Measurements from ENCODE around the gene IQCE.
"Not testable (repeated sequence)": the region's sequence is repeated elsewhere in the genome, so short reads cannot be mapped to it uniquely, and the experiment has no call there.

The IQCE gene

DNA sequence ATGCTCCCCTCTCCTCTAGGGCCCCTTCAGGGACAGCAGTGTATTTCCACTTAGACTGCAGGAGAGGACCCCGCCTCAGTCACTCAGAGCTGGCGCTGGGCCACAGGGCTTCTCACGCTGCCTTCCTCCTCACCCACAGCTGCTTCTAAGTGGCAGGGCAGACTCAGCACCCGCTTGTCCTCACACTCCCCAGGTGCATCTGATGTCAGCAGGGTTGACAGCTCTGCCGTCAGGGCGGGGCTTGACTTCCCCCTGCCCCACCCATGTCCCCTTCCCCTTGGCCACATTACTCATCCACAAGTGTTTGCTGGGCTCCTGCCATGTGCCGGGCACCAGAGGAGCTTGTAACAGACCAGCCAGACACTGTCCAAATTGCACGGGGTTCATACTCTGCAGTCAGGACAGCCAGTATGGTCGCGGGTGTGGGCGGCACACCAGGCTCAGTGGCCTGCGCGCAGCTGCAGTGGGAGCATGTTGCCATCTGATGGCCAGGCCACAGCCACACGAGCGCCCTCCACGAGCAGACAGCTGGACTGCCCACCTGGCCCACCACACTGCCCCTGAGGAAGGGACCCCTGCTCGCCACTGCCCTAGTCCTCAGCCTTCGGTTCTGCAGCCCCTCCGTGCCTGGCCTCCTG, 43.7 kb downstream of the IQCE start:
- no peak for DNase-seq (ENCODE audit: low read depth in 2 of 2)

DNA sequence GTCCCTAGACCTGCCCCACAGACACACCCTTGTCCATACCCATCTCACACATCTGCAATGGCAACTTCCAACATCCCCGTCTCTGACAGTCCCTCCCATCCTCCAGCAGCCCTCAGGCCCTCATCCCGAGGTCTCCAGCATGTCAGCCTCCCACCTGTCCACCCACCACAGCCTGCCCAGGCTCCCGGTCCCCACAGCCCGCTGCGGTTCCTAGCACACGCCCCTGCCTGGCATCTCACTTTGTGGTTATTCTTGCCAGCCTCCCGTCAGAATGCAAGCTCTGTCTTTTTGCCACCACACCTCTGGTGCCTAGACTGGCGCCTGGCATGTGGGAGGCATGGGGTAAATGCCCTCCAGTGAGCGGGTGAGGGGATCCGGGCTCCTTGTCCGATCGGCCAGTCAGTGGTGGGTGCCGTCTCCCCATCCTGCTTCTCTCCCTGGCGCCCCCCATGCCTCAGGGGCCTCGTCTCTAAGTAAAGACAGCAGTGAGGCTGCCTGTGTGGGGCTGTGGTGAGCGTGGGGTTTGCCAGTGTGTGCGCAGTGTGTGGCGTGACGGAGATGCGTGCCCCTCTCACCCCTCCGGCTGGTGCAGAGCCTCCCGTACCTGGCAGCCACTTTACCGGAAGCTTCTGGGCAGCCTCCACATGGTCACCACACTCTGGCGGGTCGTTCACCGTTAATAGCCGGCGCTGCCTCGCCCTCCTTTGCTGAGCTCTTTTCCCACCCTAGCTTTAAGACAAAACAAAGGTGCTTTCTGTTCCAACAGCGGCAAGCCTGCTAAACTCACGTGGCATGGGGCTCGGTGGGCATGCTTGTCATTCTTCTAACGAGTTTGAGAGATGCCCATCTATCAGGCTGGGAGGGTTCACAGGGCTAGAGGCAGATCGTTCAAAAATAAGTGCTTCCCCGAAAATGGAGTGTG, 44.5 kb downstream of the IQCE start:
- DNase-seq (ENCODE audit: low read depth in 2 of 2), result no peak

DNA sequence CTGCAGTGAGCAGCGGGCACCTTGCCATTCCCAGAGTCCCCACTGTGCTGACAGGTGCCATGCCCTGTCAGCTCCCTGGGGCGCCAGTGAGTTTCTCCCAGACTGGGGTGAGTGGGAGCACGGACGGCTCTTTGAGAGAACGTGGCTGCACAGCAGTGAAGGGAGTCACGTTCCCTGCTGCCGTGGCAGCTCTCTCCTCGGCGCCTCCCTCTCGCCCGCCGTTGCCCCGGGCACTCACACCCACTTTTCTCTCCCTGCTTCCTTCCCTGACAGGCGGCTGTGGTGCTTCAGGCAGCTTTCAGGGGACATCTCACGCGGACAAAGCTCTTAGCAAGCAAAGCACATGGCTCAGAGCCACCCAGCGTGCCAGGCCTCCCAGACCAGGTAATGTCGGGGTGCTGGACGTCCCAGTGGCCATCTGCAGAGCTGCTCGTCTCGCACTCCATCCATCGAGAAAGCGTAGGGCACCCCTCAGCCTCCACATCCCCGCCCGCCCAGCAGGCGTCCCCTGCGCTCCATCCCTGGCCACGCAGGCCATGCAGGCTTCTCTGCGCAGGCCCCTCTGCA, 45.9 kb downstream of the IQCE start:
- DNase-seq (ENCODE audit: low read depth in 2 of 2), result no peak

DNA sequence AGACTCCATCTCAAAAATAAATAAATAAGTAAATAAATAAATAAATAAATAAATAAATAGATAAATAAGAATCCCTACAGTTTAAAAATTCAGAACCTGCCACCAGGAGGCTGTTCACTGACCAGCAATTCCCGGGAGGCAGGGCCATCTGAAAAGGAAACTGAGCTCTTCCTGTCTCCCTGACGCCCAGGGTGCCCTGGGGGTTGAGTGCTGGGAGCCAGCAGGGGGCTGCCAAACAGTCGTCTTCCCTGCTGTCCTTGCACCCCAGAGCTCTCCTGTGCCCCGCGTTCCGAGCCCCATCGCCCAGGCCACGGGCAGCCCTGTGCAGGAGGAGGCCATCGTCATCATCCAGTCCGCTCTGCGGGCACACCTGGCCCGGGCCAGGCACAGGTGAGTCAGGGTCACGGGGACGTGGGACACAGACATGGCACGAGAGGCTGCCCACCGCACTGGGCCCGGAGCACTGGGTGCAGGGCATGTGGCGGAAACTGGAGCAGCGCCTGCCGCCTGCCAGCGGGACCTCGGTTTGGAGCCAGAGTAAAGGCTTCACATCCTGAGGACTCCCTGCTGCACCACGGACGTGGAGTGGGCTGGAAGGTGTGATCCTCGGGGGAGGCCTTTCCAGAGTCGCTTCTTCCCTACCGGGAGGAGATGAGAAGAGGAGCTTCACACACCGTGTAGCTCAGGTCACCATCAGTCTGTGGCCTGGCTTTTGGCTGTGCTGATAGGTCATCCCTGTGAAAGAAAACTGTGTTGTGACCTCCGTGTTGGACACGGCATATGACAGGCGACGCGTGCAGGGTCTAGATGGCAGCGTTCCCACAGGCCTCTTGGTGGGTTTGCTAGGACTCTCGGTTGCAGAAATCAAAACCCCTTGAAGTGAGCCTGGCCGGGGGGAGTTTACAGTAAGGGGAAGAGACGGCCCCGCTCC, 47.1 kb downstream of the IQCE start:
- no peak for DNase-seq (ENCODE audit: low read depth in 2 of 2)

DNA sequence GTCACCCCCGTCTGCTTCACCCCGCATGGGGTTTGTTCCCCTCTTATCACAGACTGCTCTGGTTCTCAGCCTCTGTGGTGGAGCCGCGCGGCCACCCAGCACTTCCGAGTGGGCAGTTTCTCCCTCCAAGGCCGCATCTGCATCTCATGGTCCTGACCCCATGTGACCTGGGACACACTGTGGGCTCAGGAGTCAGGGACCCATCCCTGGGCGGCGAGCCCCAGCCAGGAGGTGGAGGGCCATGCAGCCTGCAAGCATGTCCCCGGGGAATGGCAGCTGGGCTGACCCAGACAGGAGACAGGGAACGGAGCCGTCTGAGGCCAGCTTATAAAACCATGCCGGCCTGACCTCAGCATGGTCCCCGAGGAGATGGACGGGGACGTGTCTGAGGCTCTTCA, 47.8 kb downstream of the IQCE start:
- DNase-seq (ENCODE audit: low read depth in 2 of 2), result no peak

DNA sequence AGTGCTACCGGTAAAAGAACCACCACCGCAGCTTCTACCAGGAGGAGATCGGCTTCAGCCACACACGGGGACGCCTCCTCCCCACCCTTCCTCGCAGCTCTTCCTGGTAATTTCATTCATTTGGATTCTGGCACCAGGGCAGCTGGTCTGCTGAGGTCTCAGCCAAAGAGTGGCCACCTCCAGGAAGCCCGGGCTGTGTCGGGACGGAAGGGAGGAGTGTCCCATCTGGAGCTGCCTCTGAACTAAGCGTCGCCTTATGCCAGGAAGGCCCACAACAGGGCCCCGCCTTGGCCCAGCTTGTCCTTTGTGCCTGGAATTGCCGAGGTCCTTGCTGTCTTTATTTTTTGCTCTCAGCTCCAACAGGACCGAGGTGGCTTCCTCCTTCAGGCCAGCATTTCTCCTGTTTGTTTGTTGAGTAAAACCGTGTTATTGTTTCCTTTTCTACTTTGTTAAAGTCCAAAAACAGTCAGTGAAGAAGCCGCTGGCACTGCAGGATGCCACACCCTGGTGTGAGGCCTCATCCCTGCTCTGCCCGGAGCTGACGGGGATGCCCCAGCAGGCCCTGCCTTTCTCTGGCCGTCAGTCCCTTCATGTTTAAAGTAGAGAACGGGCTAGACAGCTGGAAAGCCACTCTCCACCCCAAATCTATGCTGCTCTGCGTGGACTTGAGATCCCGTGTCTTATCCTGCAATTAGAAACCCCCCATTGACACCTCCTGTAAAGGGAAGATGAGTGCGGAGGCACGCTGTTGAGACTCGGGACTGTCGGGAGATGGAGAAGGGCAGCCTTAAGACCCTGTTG, 48.5 kb downstream of the IQCE start:
- DNase-seq (ENCODE audit: low read depth in 2 of 2), result no peak

DNA sequence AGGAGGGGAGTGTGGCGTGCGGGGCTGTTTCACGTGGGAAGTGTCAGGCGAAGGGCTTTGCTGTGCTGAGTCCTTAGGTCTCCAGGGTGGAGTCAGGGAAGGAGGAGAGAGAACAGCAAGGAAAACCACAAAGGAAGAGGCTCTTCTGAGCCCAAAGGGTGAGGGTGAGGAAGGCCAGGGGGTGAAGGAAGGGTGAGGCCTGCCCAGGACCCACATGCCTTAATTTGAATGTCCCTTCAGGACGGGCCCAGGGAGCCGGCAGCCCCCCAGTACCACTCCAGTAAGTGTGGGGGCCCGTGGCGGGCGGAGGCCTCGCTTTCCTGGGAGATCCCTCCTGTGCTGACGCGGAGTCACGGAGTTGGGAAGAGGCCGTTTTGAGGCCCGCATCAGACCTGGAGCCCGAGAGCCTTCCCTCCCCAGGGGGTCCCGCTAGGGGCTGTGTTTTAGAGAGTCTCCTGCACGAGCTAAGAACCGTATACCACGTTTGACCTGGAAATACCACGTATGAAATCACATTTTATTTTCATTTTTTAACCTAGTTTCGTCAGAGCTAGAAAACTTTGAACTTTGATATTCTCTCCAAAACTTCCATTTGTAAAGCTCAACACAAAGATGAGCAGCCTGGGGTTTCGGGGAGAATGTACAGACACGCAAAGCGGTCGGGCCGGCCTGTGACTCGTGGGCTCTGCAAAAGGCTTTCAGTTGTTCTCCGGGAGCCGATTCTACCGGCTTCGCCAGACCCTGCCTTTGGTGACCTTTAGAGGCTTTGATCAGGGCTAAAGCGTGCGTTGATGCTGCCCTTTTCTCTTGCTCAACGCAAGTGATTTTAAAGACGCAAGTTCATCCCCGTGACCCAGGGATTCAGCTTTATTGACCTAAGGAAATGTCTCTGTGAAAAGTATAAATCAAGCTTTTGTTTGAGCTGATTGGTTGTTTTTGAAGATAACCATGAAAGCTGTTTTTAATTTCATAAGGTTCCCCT, 49.4 kb downstream of the IQCE start:
- DNase-seq (ENCODE audit: low read depth in 2 of 2), result no peak

DNA sequence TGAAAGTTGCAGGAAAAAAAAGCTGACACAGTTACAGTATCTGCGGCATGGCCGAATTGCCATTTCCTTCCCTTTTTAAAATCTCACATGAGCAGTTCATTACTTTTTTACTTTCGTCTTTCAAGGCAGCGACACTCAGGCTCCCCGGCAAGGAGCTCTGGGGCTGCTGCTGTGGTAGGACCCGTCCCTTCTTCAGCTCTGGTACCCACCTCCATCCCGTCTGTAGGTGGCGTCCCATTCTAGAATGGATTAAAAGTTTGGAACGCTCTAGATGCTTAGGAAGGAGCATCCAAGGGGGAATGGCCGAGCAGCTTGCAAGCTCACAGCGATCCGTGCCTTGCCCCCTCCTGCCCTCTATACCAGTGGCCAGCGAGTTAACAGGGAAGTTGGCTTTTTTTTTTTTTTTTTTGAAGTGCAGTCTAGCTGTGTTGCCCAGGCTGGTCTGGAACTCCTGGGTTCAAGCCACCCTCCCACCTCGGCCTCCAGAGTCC, 50.2 kb downstream of the IQCE start:
- no peak for DNase-seq (ENCODE audit: low read depth in 2 of 2)

DNA sequence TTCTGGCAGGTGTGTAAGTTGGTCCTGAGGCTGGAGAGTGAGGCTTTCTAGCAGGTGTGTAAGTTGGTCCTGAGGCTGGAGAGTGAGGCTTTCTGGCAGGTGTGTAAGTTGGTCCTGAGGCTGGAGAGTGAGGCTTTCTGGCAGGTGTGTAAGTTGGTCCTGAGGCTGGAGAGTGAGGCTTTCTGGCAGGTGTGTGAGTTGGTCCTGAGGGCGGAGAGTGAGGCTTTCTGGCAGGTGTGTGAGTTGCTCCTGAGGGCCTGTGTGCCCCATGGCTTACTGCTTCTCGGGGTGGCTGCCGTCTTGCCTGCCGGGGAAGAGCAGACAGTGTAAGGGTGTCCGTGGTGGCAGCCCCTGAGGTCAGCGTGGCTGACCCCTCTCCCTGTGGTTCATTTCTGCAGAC, 50.9 kb downstream of the IQCE start:
- DNase-seq (ENCODE audit: low read depth in 2 of 2), result not testable (repeated sequence)

DNA sequence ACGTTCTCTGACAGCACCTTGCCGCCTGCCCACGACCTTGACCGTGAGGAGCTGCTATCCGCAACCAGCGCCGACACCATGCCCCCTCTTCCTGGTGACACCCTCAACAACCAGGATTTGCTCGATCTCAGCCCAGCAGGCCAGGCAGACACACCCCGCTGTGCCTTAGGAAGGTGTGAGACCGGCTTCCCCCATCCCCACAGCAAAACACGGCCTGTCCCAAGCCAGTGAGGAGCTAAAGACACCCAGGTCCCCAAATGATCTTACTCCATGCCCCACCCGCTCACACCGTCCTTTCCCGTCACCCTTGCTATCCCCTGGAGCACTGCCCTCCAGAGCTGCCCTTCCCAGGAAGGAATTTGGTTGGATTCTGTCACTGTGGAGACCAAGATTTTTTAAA, 51.7 kb downstream of the IQCE start:
- no peak for DNase-seq (ENCODE audit: low read depth in 2 of 2)

DNA sequence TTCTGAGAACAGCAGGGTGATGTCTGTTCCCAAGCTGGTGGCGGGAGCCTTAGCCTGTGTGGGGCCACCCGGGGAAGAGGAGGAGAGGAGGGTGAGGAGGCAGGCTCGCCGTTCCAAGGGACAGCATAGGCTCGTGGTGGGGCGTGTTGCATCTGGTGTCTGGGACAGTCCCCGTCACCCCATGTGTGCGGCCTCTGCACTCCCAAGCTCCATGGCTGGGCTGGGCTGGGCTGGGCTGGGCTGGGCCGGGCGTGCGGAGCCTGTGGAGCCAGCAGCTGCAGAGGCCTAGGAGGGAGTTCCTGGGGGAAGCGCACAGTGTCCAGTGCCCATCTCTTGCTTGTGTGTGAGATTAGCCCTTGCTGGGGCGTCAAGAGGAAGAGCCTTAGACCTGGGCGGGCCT, 52.1 kb downstream of the IQCE start:
- no peak for DNase-seq (ENCODE audit: low read depth in 2 of 2)

DNA sequence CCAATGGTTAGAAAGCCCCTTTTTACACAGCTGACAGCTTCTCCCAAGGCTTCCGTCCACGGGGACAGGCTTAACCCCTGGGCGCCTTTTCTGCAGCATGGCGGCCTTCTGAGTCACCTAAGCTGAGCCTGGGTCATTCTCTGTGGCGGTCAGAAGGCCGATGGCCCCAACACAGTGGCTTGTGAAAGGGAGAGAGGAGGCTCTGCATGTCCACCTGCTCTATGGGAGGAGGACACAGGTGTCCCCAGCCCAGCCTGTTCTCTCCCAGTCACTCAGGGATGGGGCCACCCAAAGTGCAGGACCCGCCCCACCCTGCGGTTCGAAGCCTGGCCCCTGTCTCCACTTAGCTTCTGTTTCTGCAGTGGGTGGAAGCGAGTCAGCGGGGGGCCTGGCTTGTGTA, 52.6 kb downstream of the IQCE start:
- DNase-seq (ENCODE audit: low read depth in 2 of 2), result no peak

DNA sequence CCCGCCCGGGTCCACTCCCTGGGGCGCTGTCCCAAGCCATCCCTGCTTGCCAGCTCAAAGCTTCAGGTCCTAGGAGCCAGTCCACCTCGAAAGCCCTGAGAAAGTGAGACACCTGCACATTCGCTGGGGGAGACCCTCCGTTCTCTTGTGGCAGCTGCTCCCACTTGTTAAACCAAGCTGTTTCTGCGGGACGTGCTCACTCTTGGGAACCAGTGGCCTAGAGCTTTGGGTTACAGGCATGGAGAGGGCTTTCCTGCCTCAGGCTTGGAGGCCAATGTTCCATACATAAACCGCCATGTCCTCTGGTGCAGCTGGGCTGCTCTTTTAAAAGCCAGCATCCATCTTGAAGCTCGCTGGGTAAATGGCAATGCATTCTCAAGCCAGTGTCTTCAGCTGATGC, 53.1 kb downstream of the IQCE start:
- no peak for DNase-seq (ENCODE audit: low read depth in 2 of 2)

DNA sequence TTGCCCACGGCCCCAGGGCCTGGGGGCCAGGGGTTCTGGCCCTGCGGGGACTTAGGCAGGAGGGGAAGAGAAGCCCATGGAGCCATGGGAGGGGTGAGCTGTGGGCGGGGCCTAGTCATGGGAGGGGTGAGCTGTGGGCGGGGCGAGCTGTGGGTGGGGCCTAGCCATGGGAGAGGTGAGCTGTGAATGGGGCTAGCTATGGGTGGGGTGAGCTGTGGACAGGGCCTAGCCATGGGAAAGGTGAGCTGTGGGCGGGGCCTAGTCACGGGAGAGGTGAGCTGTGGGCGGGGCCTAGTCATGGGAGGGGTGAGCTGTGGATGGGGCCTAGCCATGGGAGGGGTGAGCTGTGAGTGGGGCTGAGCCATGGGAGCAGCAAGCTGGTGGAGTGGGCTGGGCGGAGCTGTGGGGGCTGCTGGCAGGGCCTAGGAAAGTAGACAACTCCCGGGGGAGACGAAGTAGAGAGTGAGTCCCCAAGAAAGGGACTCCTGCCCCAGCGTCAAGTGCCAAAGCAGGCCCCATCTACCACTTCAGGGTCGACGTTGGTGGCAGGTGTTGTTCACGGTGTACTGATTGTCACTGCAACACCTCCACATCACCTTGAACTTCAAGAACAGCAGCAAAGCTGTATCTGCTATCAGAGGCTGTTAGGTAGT, 53.8 kb downstream of the IQCE start:
- no peak for DNase-seq (ENCODE audit: low read depth in 2 of 2)

DNA sequence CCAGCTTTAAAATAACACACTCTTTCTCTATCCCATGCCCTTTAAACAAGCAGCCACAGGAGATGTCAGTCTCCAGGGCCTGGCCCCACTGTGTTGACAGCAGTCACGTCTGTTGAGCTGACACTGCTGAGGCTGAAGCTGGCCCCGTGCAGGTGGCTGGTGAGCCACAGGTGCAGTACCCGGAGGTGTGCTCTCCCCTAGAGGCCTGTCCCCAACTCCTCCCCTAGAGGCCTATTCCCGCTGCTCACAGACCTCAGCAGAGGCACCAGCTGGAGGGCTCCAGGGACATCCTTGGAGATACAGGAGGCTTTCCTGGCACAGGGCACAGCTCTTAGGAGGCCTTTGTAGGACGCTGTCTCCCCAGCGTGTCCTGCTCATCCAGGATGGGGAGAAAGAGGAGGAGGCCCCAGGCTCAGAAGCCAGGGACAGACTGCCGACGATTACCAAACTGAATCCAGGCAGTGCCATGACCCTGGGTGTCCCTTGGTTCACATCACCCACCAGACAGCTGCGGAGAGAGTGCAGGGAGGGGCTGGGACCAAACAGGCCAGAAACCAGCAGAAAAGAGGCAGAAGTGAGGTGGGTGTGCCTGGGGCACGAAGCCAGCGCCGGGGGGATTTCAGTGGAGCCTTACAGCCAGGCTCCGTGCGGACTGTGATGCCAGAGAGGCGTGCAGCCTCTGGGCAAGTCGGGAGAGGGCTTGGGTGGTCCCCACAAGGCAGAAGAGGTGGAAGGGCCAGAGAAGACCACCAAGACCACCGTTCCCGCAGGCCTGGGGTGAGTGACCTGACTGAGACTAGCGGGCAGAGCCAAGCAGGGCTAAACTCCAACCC, 54.5 kb downstream of the IQCE start:
- DNase-seq (ENCODE audit: low read depth in 2 of 2), result no peak

DNA sequence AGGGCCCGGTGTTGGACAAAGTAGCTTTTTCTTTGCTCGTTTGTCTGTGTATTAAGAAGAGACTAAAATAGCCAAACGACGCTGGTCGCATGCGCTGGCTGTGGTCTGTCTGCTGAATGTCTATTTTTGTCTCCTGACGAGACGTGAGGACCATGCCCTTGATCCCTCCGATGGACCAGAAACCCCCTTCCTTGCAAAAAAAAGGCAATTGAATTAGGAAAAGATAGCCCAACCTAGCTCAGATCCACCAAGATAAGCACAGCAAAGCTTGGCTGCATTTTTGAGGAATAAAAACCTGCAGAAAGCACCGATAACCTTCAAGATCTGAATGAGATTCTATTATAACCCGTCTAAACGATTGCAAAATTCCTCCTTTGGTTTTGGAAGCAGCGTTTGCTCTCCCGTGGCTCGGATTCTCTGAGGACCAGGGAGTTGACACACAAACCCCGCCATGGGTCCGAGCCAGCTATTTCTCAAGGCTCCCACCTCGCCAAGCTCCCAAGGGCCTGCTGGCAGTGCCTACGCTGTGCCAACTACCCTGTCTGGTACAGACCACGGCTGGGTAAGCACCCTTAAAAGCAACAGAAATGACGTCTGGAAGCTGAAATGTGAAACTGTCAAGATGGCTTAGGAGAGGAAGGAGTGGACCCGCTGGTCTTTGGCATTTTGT, 55.3 kb downstream of the IQCE start:
- DNase-seq (ENCODE audit: low read depth in 2 of 2), result no peak

DNA sequence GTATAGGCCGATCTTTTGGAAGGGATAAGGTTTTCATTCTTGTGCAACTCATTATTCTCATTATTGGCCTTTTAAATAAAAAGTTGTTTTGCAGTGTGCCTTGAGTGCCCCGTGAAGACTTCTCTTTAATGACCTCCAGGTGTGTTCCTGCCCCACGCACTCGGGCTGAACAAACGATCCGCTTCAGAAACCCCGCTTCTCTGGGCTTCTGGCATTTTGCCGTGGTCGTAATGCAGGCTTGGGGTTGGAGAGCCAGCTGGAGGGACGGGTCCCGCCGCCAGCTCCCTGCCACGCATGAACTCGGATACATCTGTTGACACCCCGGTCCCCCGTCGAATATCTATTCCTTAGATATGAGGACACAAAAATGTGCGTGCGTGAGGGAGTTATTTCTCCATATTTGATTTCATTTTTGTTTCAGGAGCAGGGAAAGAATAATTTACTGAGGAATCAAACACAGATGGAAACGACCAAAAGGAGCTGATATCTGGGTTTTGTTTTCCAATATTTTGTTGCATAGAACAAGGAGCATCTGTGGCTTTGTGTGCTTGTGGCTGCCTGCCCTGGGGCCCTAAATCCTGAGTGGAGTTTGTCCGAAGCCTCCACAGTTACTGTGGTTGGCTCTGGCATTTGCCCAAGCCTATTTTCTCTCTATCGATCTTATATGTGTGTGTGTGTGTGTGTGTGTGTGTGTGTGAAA, 56.0 kb downstream of the IQCE start:
- no peak for DNase-seq (ENCODE audit: low read depth in 2 of 2)

Measured in stimulated activated CD8-positive, alpha-beta memory T cell treated with anti-CD3 and anti-CD28 coated beads, Interleukin-2, amount 100 ng/mL, for 1 hour (primary cell).